ENCODE data around the gene FBLN7.

The FBLN7 gene

DNA sequence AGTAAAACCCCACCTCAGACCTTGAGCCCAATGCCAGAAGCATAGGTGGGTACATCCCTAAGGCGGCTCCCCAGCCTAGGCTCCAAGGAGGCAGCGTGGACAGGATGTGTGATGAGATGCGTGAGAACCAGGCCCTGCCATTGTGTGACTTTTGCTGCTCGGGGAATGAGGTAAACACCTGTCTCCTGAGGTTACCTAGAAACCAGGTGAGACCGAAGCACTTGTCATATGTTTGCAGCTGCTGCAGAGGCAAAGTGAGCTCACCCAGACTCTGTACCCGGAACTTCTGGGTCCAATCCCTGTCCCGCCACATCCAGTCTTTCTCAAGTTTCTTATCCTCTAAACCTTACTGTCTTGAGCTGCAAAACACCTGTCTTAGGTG is 3.4 kb downstream of the FBLN7 start:
- DNase-seq, result peak; percentile 85

DNA sequence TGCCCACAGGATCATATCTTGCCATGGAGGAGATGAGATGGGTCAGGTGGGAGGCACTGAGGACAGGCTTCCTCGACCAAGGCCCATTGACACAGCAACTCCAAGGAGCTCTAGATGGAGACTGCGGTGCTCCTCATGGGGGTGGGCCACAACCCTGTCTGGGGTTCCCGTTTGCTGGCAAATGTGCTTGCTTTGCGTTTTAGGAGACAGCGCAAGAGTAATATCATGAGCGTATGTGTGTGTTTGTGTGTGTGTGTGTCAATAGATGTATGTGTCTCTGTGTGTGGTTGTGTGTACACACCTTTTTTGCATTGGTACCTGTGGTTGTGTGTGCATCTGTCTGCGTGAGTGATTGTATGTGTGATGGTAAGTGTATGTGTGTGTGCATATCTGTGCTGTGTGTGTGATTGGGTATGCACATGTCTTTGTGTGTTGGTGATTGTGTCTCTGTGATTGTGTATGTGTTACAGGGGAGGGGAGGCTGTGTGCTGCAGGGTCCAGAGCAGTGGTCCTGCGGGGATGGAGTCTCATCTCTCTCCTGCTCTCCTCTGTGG is 4.4 kb downstream of the FBLN7 start:
- DNase-seq, result no peak

DNA sequence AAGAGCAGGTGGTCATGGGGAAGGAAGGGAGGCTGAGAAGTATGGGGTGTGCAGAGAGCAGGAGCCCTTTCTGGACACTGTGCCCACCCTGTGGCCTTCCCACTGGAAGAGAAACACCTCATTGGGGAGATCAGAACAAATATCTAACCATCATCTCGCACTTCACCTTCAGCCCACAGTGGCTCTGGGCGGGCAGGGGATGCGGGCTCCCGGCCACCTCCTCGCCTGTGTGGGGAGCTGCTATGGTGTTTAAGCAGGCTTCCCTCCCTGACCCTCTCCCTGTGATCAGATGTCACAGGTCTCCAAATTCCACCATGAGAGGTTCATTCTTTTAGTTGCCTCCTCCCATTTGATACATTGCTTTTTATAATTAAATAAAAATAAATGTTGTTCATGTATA is 5.0 kb downstream of the FBLN7 start:
- no peak for DNase-seq

DNA sequence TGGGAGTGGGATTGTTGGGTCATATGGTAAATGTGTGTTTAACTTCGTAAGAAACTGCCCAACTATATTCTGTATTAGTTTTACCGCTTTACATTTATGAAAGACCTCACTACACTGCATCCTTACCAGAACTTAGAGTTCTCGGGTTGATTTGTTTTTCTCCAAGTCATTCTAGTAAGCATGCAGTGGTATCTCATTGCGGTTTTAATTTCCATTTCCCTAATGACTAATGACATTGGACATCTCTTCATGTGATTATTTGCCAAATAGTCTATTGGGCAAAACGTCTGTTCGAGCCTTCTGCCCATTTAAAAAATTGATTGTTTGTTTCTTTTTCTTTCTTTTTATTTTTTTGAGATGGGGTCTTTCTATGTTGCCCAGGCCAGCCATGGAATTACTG is 6.8 kb downstream of the FBLN7 start:
- DNase-seq, result no peak

DNA sequence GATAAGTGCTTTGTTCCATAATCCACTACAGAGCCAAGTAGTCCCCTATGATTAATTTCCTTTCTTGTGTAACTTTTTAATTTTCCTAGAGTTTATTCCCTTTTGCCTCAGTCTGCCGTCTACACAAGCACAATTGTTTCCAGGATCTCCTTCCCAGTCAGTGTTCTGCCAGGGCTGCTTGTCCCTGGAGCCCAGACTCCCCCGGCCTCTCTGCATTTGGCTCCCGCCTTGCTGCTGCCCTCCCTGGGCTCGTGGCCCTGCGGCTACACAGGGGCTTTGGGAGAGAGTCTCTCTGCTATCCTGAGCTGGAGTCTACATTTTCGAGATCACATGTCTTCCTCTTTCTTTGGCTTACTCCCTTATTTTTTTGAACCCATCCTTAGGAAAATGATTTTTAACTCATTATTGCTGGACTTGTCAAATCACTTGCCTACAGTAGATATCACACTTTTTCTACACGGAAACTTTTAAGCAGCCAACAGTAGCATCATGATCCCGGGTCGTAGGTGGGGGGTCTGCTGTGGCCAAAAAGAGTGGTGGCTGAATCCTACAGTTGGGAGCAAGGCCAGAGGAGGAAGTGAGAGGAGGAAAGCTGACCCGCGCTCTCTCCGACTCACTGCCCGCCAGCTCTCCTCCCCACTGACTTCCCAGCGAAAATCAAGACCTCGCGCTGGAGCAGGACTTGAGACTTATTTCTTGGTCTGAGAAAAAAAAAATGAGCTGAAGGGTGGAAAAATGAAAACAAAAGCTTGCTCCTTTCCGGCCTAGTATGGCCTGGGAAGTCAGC is 9.4 kb downstream of the FBLN7 start:
- no peak for DNase-seq

DNA sequence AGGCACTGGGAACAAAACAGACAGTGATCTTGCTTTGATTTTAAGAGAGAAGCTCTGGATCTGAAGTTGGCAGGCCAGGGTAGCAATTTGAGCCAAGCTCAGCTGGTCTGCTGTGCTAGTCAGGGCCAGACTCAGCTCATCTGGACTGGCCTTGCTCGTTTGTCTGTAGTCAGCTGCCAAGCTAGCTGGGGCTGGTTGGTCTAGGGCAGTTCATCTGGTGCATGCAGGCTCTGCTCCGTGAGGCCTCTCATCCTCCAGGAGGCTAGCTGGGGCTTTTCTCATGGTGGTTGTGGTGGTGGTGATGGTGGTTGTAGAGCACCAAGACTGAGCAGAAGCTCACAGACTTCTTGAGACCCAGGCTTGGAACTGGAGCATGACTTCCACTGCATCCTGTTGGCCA is 10.3 kb downstream of the FBLN7 start:
- DNase-seq, result no peak

DNA sequence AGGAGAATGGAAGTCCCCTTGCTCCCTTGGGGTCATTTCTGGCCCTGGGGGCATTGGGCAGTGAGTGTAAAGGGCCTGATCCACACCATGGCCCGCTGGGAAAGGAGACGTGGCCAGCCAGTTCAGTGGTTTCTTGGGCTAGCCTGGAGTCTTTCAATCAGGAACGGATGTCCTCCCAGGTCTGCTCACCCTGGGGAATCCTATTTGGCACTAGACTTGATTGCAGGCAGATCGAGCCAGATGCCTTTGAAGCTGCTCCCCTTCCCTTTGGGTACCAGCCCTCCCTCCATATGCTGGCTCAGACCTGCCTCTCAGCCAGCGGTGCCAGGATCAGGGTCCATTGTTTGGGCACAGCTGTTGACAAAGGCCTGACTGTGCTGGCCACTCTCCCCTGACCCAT is 11.0 kb downstream of the FBLN7 start:
- DNase-seq, result no peak

DNA sequence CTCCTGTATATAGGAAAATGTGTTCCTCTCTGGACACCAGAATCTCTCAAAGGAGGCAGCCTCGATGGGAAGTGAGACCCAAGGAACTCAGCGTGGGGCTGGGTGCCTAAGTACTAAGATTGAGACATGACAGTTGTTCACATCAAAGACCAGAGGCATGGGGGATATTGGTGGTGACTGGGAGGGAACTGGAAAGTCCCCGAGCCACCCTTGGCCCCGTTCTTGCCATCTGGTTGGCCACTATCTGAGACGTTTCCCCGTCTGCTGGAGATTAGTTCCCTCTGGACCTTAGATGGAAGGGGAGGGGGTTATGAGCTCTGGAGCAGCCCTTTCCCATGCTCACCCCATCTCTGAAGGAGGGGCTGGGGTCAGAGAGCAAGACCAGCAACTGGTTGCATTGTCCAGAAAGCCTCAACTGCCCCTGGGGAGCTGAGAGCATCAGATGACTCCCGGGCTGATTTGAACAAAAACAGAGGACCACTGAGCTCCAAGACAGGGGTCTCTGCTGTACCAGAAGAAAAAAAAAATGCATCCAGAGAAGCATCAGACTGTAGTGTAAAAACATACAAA is 11.8 kb downstream of the FBLN7 start:
- no peak for DNase-seq

DNA sequence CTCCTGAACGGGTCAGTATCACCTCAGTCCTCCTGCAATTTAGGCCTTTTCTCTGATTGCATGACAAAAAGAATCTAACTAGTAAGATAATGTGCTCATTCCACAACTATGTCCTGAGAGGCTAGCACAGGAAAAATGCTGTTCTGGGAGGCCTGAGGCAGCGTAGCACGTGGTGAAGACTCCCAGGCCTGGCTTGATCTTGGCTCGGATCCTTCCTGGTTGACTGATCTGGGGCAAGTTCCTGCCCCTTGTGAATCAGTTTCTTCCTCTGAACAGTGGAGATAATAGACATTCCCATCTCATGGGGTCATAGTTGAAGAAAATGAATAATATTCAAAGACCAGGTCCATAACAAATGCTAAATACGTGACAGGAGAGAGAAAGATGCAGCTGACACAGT is 12.3 kb downstream of the FBLN7 start:
- DNase-seq, result no peak

DNA sequence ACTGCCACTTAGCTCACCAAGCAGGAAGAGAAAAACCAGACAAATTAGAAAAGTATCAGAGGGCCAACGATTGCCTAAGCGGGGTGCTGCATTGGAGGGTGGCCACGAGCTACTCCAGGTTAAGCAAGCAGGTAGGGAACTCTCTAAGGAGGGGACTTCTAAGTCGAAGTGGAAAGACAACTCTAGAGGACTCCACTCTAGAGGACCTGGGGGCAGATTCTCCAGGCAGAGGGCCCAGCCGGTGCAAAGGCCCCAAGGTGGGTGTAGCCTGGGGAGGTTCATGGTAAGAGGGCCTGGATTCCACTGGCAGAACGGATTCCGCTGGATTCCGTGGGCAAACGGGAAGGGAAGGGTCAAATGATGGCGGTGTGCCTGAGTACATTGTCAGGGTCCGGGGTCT is 12.7 kb downstream of the FBLN7 start:
- DNase-seq, result no peak

DNA sequence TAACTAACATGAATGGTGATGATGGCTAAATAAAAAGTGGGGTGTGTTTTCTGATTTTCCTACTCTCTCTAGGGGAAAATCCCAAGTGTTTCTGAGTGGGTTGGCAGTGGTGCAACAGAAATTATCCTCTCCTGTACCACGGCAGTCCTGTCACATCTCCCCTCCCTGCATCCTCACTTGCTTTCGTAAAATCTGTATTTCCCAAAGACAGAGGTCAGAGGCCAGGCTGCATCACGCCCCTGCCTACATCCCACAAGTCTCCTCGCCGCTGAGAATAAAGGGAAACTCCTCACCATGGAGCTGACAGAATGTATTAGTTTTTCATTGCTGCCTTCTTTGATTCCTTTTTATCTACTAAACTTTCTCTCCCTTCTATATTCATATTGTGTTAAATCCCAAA is 13.1 kb downstream of the FBLN7 start:
- DNase-seq, result no peak

DNA sequence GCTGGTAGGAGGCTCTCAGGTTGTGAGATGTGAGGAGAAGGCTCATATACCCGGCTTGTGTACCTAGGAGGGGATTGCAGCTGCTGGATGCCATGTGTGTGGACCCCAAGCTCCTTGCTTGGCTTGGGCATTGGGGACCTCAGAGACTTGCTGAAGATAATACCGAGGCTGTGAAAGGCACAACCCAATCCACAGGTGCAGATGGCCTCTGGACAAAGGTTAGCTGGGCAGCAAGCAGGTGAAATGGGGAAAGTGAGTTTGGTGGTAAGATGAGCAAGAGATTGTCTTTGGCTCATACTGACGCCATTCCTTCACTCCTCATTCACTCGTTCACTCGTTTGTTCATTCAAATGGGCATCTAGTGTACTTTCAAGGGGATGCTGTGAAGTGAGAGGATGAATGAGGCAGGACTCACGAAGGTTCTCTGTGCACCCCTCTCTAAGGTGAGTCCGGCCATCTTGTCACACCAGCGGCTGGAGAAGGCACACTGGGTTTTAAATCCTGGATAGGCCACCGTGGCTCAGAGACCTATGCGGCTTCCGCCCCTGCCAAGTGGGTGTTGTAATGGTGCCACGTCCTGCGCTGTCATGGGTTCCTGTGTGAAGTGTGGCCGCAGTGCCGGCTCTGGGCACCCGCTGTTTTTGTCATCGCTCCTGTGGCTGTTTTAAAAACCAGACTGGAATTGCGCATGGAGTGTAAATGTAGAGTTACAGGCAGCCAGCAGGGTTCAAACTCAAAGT is 13.7 kb downstream of the FBLN7 start:
- DNase-seq, result no peak

DNA sequence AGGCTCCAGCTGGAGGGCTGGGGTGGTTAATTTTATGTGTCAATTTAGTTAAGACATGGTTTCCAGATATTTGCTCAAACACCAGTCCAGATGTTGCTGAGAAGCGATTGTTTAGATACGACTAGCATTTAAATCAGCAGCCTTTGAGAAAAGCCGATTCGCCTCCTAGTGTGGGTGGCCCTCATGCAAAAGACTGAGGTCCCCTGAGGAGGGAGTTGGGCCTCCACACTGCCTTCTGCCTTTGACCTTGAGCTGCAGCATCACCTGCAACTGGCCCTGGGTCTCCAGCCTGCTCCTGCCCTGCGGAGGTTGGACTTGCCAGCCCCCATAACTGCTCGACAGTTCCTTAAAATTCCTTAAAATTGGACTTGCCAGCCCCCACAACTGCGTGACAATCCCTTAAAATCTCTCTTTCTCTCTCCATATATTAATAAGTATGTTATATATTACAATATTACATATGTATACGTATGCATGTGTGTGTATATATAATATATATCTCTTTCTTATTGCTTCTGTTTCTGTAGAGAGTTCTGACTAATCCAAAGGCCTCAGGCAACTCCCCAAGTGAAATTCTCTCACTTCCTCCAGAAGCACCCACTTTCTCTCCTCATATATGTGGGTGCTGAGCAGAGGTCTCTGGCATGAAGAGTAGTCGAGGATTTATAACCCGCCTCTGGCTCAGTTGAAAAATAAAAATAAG is 14.4 kb downstream of the FBLN7 start:
- DNase-seq, result no peak

DNA sequence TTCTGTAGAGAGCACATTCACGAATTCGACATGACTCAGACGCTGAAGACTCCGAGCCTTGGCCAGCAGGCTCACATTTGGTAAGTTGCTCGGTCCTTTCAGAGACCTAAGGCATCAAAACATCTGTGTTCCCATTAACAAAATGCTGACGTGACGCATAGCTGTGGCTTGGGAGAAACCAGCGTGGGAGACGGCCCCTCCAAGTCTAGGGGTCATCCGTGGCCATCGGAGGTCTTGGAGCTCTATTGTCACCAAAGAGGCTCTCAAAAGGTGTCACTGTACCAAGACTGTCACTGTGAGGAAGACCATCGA is 14.9 kb downstream of the FBLN7 start:
- no peak for DNase-seq

DNA sequence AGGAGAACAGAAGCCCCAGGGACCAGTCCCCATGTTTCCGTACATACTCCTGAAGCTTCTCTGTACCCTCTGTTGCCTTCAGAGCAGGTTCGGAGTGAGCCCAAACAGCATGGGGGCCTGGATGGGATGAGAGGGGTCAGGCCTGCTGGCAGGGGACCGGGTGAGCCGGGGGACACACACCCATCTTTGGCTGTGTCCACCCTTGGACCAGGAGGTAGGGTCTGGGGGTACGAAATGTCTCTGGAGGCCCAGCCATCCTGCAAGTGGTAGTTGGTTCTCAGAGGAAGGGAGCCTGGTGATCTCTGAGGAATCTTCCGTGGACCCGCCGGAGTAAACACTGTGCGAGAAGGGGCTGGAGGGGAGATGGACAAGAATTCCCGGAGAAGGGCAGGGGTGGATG is 15.3 kb downstream of the FBLN7 start:
- no peak for DNase-seq

DNA sequence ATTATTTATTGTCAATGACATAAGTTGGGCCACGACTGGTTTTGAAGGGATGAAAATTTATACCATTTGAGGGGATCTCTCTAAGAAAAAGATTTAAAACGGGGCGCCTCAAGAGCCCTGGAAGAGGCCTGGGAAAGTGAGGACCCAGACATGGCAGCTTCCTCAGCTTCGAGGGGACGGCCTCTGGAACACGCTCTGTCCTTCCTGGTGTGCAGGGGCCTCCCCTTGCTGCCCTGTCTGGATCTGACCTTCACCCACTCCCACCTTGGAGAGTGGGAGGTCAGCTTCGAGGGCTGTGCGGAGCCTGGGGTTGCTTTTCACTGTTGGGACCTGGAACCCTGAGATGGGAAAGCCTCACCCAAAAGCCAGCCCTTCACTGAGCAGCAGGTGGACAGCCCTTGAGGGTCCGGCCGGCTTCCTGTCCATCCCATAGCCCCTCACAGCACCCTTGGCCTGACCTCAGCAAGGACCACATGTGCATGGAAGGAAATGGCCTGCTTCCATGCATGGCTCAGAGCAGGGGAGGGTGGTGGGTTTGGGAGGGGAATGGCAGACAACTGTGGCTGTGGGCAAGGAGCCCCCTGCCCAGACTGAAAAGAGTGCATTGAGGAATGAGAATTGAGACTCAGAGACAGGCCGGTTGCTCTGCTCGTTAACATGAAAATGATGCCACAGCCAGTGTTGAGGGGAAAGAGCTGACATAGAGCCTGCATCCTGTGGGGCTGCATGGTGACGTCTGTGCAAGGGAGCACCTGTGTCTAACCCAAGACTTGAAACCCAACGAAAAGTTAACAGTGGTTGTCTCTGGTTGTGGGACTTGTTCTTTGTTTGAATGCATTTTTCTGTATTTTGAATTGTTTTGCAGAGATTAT is 16.3 kb downstream of the FBLN7 start:
- no peak for DNase-seq

DNA sequence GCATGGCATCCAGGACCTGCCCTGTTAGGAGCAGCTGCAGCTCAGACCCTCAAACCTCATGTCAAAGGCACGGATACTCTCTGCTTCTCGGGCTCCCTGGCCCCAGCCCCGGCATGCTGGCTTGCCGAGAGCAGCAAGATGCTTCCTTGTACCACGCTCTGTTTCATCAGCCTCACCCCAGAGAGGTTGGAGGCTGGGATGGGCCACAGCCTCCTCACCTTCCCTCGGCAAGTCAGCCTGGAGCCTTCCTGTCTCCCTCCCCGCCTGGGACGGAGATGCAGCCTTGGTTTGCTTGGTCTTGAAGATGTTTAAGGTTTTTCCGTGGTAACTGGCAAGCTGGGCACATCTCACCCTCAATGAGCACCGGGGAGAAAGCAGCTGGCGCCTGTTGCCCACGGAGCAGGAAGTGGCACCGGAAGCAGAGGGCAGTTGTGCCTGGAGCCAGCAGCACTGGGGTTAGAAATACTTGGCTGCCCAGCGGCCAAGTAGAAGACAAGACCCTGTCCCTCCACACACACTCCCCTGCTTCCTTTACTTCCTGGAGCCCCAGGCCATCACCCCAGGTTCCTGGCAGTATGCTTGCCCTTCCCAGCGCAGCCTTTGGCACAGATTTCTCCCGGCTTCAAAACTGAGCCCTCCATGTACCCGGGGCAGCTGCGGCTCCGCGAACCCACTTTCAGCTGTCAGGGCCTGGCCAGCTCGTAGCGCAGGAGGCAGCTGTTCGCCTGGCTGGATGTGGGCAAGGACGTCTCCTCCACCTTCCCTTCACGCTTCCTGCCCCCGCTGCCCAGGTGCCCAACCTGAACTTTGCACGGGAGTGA is 17.4 kb downstream of the FBLN7 start:
- DNase-seq, result no peak

DNA sequence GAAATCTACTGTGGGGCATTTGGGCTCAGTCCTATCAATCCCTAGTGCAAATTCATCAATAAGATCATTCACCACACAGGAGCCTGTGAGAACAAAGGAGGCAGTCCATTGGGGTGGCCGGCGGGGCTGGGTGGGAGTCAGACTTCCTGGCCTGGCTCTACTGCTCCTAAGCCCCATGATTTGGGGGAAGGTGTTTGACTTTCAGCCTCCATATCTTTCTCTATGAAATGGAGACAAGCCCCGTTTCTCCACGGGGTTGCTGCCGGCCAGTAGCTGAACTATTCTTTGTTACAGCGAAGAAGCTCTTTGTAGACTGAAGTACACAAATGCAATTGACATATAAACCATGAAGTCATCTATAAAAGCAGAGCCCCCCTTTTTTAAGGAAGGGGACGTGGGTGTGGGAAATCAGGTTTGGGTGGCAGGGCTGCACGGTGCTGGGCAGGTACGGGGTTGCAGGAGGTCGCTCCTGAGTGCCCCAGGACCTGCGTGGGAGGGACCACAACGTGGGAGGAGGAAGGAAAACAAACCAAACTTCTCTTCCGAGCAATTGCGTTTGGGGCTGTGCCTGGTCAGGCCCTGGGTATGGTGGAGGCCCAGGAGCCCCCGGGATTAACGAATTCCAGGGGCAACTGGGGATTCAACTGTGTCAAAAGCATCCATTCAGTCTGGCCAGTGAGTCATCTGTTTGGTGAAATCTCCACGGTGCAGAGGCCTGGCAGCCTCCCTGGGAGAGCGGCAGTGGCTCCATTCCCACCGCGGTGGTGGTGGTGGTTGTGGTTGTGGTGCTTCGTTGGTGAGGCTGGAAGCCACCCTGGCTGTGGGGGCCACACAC is 18.2 kb downstream of the FBLN7 start:
- DNase-seq, result no peak

DNA sequence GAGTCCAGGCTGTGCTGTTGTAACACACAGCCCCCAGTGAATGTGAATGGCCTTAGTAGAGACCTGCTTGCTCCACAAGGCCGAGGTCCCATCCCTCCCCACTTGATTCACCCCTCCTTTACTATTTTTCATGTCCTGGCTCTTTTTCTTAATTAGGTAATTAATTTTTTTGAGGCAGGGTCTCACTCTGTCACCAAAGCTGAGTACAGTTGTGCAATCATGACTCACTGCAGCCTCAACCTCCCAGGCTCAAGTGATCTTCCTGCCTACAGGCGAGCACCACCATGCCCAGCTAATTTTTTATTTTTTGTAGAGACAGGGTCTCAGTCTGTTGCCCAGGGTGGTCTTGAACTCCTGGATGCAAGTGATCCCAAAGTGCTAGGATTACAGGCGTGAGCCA is 19.3 kb downstream of the FBLN7 start:
- no peak for DNase-seq

DNA sequence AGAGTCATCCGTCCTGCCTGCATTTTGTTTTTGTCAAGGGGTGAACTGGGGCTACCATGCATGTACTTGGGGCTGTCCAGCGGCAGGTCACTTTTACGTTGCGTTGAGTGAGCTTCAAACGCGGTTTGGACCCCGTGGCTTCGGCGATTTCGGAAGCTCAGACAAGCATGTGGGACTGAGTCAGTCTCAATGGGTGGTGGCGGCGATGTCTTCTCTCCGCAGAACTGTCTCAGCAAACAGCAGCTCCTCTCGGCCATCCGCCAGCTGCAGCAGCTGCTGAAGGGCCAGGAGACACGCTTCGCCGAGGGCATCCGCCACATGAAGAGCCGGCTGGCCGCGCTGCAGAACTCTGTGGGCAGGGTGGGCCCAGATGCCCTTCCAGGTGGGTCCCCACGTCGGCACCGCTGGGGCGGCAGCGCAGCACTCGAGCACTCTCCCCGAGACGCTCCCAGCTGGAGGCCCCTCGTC is 21.3 kb downstream of the FBLN7 start:
- no peak for DNase-seq
